HG03066 (cell line): ENCODE data around the gene D2HGDH.
"Not testable (repeated sequence)": the region's sequence is repeated elsewhere in the genome, so short reads cannot be mapped to it uniquely, and the experiment has no call there.

Experiments used
- ATAC-seq: cut with Tn5 transposase; IDR thresholded peaks from one replicate; pipeline ENCODE4 v1.9.1; 2021; ENCODE audit warnings: low read depth; ENCODE audit not compliant: unreplicated experiment

D2HGDH gene

DNA sequence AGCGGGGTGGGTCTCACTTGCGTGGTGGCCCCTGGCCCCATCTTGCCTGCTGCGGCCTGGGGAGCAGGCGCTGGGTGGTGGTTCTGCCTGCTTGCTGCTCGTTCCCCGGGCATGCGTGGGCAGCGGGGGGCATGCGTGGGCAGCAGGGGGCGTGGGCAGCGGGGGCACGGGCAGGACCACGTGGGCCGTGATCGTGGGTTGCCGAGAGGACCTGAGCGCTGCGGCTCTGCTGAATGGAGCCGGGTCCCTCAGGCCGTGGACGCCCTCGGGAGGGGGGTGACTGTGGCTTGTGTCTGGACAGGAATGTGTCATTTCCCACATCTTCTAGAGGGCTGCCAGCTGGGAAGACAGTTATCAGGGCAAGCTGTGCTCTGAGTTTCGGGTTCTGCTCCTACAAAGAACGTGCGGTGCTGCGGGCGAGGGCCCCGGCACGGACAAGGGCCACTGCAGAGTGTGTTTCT lies 33.9 kb downstream of the D2HGDH start:
- no peak for ATAC-seq

DNA sequence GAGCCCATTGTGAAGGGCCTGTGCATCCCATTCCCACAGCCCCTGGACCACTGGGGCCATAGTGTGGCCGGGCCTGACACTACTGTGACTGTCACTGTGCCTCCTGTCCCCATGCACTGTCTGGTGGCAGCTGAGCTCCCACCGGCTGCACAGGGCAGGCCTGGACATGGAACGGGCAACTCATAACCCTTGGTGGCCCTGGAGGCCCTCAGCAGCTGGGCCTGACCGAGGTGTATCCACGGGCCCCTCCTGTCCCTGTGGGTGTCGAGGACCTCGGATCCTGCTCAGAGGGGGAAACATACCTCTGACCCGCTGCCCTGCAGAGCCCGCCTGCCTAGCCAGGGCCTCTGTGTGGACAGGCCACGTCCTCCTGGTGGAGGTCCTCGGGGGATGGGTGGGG lies 34.4 kb downstream of the D2HGDH start:
- no peak for ATAC-seq

DNA sequence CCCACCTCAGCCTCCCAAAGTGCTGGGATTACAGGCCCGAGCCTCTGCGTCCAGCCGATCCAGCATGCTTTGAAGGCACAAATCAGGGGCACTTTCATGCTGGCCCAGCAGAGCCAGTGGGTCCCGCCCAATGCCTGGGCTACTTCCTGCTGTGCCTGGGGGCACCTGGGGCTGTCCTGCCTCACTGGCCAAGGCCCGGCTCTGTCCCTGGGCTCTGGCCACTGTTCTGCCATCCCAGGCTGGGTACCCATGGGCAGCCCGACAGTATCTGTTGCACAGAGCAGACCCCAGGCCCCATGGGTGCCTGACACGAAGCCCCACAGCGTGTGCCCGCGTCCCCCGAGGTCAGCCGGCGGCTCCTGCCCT lies 35.4 kb downstream of the D2HGDH start:
- no peak for ATAC-seq

DNA sequence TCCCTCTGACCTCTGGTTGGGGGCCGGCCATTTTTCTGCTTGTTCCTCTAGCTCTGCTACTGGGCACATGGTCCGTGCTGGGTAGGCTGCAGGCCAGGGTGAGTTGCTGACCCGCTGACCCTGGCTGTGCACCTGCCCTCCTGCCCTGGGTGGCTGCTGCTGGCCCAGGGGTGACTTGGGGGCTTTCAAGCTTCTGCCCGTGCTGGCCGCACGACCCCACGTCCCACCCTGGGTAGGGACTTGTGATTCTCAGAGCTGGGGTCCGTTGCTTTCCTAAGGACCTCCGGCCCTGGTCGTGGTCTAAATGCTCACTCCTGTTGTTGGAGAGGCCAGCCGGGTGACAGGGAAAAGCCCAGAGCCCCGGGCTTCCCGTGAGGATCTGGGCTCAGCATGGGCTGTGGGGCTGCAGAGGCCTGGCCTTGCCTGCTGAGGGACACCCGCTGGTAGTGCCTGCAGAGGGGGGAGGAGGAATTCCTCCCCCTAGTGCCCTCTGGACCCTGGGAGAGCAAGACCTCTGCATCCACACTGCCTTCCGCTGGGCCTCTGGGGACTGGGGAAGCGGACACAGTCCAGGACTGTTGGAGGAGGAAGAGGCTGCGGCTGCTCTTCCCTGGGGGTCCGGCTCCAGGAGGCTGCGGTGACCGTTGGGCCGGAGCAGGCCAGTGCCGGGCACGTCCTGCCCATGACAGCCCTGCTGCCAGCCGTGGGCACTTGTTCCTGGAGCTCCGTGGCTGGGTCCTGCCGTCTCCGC lies 35.9 kb downstream of the D2HGDH start:
- no peak for ATAC-seq

DNA sequence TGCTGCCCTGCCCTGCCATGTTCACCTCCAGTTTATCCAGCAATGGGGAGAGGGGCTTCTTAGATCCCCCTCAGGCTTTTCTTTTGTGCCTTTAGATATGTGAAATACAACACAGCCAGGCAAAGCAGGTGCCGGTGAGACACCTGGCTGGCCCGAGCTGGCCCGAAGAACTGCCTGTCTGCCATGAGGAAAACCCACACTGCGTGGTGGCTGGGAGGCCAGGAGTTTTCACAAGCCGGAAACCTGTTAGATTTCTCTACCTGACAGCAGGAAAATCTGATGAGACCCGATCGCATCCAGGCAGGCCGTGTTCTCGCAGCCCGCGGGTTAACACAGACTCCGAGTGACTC lies 36.5 kb downstream of the D2HGDH start:
- ATAC-seq = no peak

DNA sequence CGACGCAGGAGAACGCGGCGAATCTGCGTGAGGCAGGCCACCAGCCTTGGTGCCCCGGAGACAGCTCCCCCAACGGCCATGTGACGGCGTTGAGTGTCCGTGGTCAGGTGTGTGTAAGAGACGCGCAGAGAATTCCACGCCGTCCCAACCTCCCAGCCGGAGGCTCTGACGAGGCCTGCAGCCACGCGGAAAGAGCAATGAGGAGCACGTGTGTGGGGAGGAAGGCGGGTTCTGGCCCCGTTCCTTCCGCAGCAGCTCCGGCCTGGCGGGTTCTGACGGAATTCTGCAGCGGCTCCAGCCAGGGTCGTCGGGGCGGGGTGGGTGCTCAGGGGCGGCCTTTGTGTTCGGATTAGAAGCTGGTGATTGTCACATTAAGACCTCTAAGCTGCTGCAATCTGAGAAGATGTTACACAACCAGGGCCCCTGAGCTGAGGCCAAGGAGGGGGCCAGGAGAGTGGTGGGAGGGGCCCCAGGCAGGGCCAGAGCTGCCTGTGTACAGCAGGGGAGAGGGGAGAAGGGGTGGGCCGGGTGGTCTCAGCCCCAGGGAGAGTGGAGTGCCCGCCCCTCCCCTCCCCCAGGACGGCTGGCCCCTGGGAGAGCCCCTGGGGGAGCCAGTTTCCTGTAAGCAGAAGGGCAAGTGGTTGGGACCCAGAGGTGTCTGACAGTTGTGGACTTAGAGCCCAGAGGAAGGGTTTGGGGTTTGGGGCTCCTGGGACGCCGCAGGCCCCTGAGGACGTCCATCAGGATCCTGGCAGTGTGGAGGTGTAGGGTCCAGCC lies 37.0 kb downstream of the D2HGDH start:
- ATAC-seq = no peak

DNA sequence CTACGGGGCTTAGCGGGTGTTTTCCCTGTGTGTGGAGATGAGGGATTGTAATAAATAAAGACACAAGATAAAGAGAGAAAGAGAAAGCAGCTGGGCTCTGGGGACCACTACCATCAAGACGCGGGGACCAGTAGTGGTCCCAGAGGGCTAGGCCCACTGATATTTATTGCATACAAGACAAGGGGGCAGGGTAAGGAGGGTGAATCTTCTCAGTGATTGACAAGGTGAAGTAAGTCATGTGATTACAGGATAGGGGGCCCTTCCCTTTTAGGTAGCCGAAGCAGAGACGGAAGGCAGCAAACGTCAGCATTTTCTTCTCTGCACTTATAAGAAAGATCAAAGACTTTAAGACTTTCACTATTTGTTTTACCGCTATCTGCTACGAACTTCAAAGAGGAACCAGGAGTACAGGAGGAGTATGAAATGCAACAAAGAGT lies 37.7 kb downstream of the D2HGDH start:
- ATAC-seq = no peak

DNA sequence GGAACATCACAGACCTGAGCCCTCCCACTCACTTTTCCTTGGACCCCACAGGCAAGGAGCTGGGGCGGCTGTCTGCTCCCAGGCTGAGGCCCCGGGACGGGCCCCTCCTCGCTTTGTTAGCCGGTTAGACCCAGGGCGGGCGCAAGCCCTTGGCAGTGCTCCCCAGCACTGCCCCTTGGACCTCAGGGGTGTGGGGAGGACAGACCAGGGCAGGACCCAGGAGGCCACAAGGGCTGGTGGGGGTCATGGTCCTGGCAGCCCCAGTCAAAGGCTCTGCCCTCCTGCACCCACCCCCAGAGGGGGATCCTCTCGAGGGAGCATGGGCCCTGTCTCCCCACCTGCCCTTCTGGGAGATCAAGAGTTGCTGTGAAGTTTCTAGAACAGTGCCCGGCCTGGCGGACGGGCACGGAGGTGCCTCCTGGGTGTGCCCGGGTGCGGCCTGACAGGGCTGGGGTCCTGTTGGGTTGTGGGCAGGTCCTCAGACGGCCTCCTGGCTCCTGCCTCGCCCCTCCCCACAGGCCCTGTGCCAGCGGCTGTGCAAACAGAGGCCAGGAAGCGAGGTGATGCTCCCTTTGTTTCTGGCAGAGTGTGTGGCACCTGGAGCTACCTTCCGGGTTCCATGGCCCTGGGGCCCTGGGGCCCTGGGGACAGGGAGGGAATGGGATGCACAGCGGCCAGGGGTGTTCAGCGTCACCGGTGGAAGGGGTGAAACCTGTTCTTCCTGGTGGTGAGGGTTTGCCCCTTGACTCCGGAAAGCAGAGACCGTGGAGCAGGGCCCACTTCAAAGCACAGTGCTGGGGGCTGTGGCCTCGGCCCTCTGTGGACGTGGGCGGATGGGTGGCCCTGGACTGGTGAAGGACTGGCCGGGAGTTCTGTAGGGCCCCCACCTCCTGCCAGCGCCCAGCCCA lies 39.3 kb downstream of the D2HGDH start:
- ATAC-seq = no peak

DNA sequence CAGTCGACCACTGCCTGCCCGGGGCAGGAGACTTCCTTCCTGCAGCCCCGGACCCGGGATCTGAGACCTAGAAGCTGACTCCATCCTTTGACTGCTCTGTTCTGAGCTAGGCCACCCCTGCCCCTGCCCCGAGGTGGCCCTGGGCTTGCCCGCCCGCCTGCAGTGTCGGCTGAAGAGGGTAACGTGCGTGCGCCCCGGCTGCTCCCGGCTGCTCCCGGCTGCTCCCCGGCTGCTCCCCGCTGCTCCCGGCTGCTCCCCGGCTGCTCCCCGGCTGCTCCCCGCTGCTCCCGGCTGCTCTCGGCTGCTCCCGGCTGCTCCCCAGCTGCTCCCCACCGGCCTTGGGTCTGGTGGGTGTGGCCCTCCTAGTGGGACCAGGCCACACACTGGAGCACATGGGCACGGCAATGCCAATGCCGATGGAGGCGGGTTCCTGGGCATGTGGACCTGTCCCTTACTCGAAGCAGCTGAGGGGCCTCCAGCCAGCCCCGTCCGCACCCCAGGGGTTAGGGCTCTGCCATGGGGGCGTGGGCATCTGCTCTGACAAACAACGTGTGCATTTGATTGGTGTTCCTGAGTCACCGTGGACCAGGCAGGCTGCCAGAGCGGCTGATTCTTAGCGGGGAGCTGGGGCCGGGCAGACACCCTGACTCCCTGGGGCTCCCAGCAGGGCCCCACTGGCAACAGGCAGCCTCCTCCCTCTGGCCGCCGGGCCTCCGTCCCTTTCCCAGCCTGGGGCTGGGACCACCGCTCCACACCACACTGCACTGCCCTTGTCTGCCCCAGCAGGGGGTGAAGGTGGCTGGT lies 40.2 kb downstream of the D2HGDH start:
- ATAC-seq = no peak

DNA sequence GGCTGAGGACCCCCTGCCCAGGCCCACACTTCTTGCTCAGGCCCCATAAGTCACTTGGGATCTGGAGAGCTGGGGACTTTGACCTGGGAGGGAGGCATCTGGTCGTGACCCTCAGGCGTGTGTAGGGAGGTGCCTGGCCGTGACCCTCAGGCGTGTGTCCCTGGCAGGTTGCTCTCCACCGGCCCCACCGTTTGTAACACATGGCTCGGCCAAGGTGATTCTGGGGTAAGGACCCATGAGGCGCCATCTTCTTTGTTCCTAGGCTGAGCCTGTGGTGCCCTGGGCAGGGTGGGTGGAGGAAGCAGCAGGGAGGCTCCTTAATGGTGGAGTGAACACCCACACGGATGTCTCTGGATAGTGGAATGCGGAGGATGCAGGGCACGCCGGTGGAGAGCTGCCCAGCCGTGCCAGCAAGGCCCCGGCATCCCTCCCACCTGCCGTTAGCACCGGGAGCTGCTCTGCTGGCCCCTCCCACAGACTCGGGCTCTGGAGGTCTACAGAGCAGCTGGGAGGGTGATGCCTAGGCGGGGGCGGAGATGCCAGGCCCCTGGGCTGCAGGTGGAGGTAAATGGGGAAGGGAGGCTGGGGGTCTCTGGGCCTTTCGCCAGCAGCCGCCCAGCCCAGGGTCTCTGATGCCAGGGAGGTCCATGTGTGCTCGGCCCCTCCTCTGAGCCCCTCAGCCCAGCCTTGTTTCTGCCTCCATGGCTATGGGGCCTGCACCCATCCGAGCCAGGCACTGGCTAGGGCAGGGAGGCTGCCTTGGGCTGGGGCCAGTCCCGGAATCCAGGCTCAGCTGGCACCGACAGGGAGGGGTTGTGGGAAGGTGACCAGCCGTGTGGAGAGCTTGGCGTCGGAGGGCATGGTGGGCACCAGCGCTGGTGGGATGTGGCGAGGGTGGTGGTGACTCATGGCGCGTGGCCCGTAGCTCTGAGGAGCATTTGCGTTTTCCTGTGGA lies 41.1 kb downstream of the D2HGDH start:
- no peak for ATAC-seq

DNA sequence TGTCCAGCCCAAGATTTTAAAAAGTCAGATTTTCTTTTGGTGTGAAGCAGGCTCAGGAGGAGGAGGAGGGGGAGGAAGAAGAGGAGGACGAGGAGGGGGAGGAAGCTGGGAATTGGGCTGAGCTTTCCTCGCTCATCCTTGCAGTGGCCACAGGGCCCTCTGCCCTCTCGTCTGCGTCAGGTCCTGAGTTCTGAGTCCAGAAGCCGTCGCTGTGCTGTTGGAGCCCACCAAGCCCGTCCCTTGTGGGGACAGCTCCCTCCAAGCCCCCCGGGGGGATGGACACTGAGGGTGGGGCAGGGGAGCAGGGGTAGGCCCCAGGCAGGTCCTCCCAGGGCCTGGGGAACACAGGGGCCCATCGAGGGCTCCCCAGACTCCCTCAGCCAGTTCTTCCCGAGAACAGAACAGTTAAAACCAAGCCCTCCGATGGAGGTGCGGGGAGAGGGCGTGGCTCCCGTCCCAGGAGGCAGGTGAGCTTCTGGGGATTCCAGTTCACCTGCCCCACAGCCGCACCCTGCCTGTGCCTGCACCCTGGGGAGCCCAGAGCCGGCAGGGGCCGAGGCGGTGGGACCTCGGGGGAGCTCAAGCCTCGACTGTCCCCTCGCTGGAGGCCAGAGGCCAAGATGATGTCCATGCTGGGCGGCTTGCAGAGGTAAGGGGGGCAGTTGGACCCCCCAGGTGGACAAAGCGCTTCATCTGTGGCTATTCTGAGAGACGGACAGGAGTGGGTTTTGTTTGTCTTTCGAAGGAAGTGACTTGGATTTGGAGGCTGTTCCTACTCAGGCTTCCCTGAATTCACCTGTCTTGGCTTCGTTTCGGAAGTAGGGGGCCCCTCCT lies 42.1 kb downstream of the D2HGDH start, which contains the start of gene GAL3ST2:
TSS of gene GAL3ST2 (plus strand) at position 487 of the 834 bp plus-strand sequence. CDS start at position 621, 134 bp downstream.
- no peak for ATAC-seq

DNA sequence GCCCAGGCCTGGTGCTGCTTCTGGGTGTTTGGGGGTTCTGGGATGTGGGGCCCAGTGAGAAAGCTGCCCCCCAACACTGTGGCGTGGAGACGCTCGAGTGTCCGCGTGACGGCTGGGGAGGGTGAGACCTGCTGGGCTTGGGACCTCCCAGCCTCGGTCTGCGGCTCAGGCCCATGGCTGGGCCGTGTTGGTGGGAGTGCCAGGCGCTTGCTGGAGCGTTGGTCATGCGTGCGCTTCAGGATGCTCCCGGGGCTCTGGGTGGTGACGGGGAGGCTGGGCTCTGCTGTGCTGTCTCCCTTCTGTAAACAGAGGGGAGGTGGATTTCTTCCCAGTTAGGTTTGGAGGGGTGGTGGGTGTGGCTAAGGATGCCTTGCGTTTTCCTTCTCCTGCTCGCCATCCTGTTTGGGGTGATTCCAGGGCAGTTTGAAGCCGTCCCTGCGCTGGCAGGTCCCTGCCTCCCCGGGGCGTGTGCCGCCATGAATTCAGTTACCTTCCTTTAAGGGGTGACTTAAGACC lies 42.8 kb downstream of the D2HGDH start:
- no peak for ATAC-seq

DNA sequence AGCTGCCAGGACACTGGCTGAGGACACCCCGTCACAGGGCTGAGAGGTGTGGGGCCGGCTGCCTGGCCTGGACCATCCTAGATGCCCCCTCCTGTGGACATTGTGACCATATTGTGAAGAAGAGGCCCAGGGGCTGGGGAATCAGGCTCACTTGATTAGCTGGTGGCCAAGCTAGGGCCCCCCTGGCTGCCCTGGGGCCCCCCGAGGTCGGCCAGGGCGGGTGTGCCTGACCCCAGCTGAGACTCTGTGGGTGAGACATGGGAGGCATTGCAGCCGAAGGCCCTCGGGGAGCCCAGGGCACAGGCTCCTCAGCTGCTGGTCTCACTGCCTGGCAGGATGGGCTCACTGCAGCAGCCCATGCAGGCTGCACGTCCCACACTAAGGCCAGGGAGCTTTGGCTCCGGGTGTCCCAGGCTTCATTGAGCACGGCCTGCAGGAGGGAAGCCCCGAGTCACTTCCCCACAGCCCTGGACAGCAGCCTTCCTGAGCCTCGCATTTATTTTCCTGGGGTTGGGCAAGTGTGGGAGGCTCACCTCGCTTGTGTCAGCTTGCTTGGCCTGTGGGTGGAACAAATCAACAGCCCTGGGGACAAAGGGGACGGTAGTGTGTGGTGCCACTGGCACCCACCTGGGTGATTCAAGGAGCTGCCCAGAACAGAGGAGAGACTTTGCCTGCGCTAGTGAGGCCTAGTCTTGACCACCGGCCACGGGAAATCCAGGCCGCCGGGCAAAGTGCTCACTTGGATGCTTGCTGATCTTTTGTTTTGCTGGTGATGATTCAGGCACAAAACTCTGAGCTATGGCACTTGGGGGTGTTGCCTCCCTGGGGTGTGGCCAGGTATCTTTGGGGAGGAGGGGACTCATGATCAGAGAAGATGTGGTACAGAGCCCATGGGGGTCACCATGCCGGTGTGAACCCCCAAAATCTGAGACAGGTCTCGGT lies 43.5 kb downstream of the D2HGDH start:
- ATAC-seq = no peak

DNA sequence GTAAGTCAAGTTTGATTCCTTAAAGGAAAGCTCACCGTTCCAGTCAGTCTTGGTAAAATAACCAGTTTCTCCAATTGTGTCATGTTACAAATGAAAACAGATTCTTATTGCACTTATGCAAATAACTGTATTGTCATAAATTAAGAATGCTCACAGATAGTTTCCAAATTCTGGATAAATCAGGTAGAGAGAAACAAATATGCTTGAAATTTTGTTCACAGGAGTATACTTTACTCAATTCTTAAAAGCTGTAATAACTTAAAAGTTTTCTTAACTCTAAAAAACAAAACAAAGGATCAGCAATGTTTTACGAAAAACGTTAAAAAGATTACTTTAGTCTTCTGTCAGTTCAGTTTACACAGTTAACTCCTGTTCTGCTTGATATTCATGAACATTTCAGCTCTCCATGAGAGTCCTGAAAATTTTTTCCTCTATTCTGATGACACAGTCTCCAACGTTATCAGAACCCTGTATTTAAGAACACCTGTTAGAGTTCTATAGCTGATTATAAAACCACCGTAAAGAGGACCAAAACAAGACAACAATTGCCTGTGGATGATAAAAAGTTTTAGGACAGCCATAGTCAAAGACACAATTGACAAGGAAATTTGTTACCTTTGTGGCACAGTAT lies 46.6 kb downstream of the D2HGDH start:
- no peak for ATAC-seq

DNA sequence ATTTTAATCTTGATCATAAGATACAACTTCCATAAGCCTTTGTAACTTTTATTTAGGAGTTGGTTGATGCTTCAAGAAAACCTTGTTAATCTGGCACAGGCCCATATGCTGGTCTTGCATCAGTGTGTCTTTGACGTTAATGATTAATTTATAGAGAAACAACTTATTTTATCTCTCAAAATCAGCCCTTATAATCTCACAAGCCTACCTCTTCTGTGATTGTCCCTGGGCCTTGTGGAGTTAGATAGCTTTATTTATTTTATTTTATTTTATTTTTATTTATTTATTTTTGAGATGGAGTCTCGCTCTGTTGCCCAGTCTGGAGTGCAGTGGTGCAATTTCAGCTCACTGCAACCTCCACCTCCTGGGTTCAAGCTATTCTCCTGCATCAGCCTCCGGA lies 47.6 kb downstream of the D2HGDH start:
- ATAC-seq = not testable (repeated sequence)

DNA sequence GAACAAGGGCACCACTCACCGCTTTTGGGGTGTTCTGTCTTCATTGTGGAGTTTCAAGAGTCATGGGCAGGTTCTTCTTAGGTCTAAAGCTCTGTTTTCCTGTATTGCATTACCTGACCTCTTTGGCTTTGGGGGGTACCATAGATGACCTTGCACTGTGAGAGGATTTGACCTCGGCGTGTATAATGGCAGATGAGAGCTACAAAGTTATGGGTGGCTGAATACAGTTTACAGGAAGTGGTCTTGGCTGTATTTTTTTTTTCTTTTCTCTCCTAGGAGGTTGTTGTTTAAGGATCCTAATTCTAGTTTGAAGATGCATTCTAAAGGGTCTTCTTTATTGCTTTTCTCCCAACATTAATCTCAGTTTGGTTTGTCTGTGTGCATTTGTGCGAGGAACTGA lies 53.7 kb downstream of the D2HGDH start:
- ATAC-seq = no peak
